Stimulated activated CD8-positive, alpha-beta memory T cell treated with anti-CD3 and anti-CD28 coated beads, Interleukin-4, amount 100 ng/mL, for 1 hour (primary cell): Measurements from ENCODE around the gene PLOD3.
"Not testable (repeated sequence)": the region's sequence is repeated elsewhere in the genome, so short reads cannot be mapped to it uniquely, and the experiment has no call there.

Experiments used
- DNase-seq, 2 donors: peaks; one replicate each; pipeline ENCODE4 v3.0.0-alpha.2; 2020; ENCODE audit warnings: low read depth in 2 of 2, low spot score in 1 of 2

PLOD3 gene, protein sequence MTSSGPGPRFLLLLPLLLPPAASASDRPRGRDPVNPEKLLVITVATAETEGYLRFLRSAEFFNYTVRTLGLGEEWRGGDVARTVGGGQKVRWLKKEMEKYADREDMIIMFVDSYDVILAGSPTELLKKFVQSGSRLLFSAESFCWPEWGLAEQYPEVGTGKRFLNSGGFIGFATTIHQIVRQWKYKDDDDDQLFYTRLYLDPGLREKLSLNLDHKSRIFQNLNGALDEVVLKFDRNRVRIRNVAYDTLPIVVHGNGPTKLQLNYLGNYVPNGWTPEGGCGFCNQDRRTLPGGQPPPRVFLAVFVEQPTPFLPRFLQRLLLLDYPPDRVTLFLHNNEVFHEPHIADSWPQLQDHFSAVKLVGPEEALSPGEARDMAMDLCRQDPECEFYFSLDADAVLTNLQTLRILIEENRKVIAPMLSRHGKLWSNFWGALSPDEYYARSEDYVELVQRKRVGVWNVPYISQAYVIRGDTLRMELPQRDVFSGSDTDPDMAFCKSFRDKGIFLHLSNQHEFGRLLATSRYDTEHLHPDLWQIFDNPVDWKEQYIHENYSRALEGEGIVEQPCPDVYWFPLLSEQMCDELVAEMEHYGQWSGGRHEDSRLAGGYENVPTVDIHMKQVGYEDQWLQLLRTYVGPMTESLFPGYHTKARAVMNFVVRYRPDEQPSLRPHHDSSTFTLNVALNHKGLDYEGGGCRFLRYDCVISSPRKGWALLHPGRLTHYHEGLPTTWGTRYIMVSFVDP

GRCh38 chr7:101217388-101218235, at the start of gene PLOD3, which contains the start of gene ZNHIT1:
TSS of gene PLOD3 (minus strand) at chr7:101217581. CDS start at chr7:101217274, 307 bp downstream.
TSS of gene ZNHIT1 (plus strand) at chr7:101218165. CDS start at chr7:101218196, 31 bp downstream.
- peak; percentile 92 for DNase-seq

- DNase-seq, result no peak
These were observed 48.5 kb upstream of the PLOD3 start for GRCh38 chr7:101265622-101266516.

GRCh38 chr7:101264102-101264706, 46.8 kb upstream of the PLOD3 start:
- not testable (repeated sequence) for DNase-seq

GRCh38 chr7:101258243-101258731, 40.9 kb upstream of the PLOD3 start:
- no peak for DNase-seq

DNA sequence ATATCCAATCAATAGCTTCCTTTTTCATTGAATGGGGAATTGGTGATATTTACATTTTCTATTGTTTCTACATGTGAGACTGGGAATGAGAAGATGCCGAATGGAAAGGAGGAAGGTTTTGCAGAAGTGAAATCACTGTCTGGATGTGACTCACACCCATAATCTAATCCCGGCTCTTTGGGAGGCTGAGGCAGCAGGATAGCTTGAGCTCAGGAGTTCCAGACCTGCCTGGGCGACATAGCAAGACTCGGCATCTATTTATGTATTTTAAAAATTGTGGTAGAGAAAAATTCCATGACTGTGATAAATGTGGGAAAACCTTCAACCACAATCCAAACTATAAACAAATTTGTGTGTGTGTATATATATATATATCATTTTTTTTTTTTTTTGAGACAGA, 38.4 kb upstream of the PLOD3 start:
- no peak for DNase-seq

GRCh38 chr7:101253199-101253598, 35.8 kb upstream of the PLOD3 start:
- DNase-seq, result not testable (repeated sequence)

- DNase-seq, result peak; percentile 94 to 98
These were observed 34.7 kb upstream of the PLOD3 start for GRCh38 chr7:101251871-101252659.

DNA sequence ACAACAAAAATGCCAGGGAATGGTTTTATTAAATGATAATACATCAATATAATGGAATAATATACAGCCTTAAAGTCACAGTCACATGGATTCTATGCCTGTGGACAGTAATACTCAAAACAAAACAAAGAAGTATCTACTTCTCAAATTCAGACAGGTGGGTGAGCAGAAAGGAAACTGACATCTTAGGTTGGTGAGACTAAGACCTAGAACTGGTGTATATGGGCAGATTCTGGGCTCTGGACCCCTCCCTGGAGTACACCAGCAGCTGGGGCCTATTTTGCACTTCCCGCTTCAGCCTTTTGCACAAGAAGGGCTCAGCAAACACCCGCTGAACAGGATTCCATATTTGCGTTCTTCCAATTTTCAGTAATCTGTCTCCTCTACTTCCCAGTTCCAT, 32.9 kb upstream of the PLOD3 start:
- DNase-seq, result no peak

DNA sequence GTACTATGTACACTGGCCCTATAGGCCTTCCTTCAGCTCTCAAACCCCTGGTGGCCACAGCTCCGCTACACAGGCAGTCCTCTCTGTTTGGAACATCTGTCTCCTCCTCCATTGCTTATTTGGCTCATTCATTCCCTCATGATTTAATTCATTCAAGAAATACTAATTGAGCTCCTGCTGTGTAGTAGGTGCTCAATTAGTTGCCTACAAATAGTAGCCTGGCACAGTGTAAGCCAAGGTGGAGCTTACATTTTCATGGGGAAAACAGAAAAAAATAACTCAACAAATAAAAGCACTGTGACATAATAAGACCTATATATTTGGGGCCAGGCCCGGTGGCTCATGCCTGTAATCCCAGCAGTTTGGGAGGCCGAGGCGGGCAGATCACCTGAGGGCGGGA, 30.9 kb upstream of the PLOD3 start:
- DNase-seq, result no peak

DNA sequence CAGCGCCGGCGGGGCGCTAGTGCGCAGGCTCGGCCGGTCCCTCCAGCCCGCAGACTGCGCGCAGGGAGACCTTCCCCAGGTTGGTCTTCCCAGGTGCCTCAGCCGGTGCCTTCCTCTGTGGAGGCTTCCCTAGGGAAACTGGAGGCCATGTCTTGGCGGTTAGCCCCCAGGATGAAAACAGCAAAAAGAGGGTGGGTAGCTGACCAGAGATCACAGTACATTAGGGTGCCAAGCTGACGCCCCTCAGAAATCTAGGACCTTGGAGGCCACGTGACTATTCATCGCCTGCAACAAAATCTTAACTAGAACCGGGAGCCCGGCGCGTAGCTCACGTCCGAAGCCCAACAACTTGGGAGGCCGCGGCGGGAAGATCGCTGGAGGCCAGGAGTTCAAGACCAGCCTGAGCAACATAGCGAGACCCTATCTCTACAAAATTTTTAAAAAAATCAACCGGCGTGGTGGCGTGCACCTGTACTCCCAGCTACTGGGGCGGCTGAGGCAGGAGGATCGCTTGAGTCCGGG, 27.8 kb upstream of the PLOD3 start:
- DNase-seq, result no peak

DNA sequence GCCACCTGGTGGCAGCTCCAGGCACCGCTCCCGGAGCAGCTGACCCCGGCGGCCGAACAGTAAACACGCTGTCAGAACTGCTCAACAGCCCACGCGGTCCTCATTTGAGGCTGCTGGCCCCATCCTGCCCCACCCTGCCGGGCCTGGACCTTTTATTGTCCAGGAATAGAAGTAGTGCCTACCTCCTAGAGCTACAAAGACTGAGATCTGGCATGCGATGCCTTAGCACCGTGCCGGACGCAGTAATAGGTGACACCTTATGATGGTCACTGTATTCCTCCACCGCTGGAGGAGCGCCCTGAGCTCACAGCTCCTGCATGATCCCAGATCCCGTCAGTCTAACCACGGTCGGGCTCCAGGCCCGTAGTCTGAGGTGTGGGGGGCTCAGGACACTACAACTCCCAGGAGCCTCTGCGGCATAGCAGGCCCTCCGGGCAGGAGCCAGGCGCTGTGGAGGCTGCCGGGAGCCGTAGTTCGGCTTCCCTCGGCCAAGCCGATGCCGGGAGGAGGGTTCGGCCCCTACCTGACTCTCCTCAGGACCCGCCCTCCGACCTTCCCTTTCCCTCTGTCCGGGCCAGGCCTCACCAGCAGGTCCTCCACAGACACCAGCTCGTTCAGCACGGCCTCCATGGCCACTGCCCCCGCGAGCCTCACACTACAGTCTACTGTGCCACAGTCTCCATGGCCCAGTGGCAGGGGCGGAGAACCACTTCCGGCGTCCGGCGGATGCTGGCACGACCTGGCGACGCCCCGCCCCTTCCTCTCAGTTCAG, 27.2 kb upstream of the PLOD3 start, which contains the start of gene FIS1:
FIS1 (minus strand) TSS at position 707 of the 772 bp plus-strand sequence; CDS start at position 630, 77 bp downstream.
- DNase-seq, result peak; percentile 85 to 88

GRCh38 chr7:101243646-101244374, 26.4 kb upstream of the PLOD3 start:
- no peak for DNase-seq

DNA sequence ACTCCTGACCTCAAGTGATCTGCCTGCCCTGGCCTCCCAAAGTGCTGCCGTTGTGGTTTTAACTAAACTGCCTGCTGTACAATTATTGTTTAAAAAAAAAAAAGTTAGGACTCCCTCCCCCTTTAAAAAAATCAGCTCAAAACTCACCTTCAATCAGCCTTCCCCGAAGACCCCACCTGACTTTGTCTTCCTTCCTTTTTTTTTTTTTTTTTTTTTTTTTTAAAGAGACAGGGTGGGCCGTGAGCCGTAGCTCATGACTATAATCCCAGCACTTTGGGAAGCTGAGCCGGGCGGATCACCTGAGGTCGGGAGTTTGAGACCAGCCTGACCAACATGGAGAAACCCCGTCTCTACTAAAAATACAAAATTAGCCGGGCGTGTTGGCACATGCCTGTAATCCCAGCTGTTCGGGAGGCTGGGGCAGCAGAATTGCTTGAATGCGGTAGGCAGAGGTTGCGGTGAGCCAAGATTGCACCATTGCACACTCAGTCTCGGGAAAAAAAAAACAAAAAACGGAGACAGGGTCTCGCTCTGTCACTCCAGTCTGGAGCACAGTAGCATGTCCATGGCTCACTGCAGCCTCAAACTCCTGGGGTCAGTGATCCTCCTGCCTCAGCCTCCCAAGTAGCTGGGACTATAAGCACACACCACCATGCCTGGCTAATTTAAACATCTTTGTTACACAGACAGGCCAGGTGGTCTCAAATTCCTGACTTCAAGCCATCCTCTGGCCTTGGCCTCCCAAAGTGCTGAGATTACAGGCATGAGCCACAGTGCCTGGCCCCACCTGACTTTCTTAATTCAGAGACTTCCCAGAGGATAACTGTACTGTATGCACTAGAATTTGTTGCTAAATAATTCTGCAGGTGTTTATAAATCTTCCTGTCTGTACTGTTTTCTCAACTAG, 24.3 kb upstream of the PLOD3 start:
- no peak for DNase-seq

DNA sequence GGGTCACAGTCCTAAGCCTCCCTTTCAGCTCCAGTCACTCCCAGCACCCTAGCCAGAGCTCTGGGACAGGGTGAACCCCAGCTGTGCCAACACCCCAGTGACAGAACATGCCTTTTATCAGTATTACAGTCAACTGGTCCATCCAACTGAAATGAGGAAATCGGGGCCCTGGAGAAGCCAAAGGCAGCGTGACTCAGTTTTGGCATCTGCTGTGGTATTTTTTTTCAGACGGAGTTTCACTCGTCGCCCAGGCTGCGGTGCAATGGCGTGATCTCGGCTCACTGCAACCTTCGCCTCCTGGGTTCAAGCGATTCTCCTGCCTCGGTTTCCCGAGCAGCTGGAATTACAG, 23.6 kb upstream of the PLOD3 start:
- DNase-seq, result no peak

DNA sequence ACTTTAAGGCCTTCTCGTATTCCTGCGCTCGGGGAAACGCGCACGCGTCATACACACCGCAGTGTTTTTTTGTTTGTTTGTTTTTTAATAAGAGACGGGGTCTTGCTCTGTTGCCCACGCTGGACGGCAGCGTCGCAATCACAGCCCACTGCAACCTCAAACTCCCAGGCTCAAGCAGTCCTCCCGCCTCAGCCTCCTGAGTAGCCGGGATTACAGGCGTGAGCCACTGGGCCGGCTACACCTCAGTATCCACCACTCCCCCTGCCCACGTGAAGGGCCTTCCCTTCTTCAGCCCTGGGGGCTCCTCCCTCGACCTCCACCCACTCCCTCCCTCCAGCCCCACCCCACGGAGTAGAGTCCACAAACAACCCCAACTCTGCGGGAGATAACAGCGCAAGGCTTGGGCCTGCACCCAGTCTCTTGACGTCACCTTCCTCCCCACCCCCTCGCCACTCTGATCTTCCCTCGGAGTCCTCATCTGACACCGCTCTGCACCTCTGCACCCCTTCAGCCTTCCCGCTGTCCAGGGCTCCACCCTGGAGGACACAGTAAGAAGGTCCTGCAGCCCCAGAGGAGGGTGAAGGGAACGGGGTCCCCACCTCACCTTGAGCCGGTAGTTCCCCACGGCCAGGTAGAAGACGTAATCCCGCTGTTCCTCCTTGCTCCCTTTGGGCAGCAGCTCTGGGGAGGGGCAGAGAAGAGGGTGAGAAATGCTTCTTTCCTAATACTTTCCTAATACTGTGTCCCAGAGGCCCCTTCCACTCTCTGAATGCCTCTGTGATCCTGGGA, 23.0 kb upstream of the PLOD3 start:
- DNase-seq, result no peak

DNA sequence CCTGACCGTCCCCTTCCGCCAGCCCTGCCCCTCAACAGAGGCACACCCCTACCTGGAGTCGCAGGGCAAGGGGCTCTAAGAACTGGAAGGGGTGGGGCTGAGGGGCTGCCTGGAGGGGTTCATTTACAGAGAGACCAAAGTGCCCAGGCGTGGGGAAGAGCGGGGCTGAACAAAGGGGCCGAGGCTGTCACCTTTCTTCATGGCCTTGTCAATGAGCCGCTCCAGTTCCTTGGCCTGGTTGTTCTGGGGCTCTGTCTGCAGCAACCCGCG, 22.5 kb upstream of the PLOD3 start:
- DNase-seq, result no peak
